Activated CD4-positive, alpha-beta T cell treated with anti-CD3 and anti-CD28 coated beads, Interleukin-2, amount 10 ng/mL, durations not matched to agents 24 days and 14 days (primary cell): ENCODE measurements around the gene KSR1. TPM values are rescaled to one million over a fixed set of nuclear protein-coding genes. Genes with fewer than 3 reads are reported as not detected.
"Not testable (repeated sequence)": the region's sequence is repeated elsewhere in the genome, so short reads cannot be mapped to it uniquely, and the experiment has no call there.

Experiments
- DNase-seq: peaks from one replicate; pipeline ENCODE4 v3.0.0; 2022
- H3K27ac Mint-ChIP-seq: one replicate; pipeline ENCODE4 v1.8.0; 2022; ENCODE audit warnings: mild to moderate bottlenecking, mixed read lengths
- H3K27me3 Mint-ChIP-seq: one replicate; pipeline ENCODE4 v1.8.0; 2022; ENCODE audit warnings: mixed read lengths
- H3K36me3 Mint-ChIP-seq: one replicate; pipeline ENCODE4 v1.8.0; 2022; ENCODE audit warnings: low read depth, mild to moderate bottlenecking, mixed read lengths
- H3K4me1 Mint-ChIP-seq: one replicate; pipeline ENCODE4 v1.8.0; 2021; ENCODE audit warnings: mixed read lengths
- H3K4me3 Mint-ChIP-seq: one replicate; pipeline ENCODE4 v1.8.0; 2022; ENCODE audit warnings: mild to moderate bottlenecking, moderate library complexity, mixed read lengths
- H3K9me3 Mint-ChIP-seq: one replicate; pipeline ENCODE4 v1.8.0; 2021; ENCODE audit warnings: mixed read lengths
- intact Hi-C: fragments of 100-400 bp; cut with micrococcal nuclease; formaldehyde crosslinking; loops from one replicate; pipeline ENCODE4 v1.15.1; 2023
- total RNA-seq: library from RNA; stranded (reverse); gene quantifications from 2 replicates; pipeline ENCODE4 v1.2.3, GENCODE V29; 2022

Gene KSR1
- total RNA-seq, result 104 TPM in 2 replicates

DNA sequence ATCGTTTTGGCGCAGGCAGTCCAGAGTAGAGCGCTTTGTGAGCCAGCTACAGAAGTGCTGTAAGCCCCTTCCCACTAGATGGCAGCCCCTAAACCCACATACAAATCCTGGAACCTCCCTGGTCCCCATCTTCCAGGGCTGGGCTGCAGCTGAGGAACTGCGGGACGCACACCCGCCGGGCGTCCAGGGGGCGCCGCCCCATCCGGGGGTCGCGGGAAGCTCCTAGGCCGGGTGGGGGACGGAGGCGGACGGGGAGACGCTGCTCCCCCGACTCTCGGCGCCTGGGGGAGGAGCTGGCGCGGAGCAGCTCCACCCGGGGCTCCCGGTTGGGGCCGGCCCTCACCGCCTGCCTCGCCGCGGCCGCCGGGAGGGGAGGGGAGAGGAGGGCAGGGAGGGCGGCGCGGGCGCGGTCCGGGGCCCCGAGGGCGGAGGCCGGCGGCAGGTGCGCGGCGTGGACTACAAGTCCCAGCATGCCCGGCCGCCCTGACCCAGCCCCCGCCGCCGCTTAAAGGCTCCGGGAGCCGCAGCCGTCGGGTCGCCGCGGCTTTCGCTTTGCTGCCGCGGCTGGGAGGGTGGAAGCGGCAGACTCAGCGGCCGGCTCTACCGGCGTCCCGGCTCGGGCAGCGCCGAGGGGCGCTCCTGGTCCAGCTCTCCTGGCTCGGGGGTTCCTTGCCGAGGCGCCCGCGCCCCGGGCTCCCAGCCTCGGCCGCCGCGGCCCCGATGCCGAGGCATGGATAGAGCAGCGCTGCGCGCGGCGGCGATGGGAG lies at the start of gene KSR1:
Gene KSR1 (plus strand): TSS at position 535 of the 767 bp plus-strand sequence. CDS start 196 bp downstream, at position 731.
- H3K27ac Mint-ChIP-seq, result peak within 1 kb of the TSS; percentile 77
- no peaks in the 10 kb centered on the region for H3K9me3 Mint-ChIP-seq
- DNase-seq, result peak; percentile 95
- H3K36me3 Mint-ChIP-seq, result peaks cover 17% of the 10 kb centered on the region
- H3K4me3 Mint-ChIP-seq, result peak within 1 kb of the TSS; percentile 98
- H3K27me3 Mint-ChIP-seq, result no peaks in the 10 kb centered on the region
- H3K4me1 Mint-ChIP-seq, result peaks cover 42% of the 10 kb centered on the region
- intact Hi-C loops, result loop anchor here (1.0 to 5.0 kb wide), 4 partner anchors 10 to 104 kb away; no protein-coding TSS in a partner anchor

DNA sequence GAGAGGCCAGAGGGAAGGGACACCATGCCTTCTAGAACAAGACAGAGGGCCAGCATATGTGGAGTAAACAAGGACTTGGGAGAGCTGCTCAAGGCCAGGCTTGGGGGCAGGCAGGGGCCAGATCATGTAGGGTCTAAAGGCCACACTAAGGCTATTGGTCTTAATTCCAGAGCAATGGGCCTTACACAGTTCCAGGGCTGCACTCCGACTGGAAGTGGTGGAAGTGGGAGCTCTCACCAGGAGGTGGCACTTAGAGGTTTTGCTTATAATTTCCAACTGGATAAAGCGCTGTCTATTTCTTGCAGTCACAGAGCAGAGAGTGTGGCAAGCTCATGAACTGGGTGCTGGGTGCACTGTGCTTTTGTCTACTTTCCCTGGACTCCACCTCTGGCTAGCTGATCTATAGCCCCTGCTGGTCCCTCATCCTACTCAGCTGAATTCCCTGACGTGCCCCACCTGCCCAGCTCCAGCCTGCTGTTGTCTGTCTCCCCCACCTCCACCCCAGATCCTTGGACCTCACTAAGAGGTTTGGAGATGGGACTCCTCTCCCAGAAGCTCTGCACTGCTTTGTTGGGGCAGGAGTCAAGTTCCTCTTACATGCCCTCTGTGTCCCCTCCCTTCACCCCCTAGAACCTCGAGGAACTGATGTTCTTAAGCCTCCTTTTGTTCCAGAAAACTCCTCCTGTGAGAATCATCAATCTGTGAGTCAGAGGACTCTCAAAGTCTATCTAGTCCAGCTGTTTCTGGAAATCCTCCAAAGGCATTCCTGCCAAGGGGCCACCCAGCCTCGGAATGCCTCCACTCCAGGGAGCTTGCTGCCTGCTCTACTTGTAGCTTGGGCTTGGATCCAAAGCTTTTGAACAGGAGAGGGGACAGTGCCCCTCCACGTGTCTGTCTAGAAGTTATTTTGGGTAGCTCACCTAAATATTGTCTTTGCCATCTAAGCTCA lies 48.1 kb upstream of the KSR1 start:
- no peak overlapping the region for H3K27ac Mint-ChIP-seq
- no peaks in the 10 kb centered on the region for H3K36me3 Mint-ChIP-seq
- no peaks in the 10 kb centered on the region for H3K4me1 Mint-ChIP-seq
- intact Hi-C loops, result no loop called here
- DNase-seq, result no peak
- peaks cover 13% of the 10 kb centered on the region for H3K27me3 Mint-ChIP-seq
- H3K4me3 Mint-ChIP-seq, result no peak overlapping the region
- no peaks in the 10 kb centered on the region for H3K9me3 Mint-ChIP-seq

DNA sequence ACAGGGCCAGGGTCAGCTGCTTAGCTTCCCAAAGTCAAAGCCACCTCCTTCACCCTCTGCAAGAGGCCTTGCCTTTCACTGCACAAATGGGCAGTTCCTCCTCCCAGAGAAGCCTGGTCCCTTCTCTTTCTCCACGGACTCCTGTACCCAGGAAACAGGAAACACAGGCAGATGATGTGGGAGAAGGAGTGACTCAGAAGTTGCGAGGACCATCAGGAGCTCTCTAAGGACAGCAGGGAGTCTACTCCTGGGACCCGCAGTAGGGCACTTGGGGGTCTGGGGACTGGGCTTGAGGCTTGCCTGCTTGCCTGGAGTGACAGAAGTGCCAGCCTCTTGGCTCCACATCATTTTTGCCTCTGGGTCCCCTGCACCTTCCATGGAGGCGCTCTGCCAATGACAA lies 47.4 kb upstream of the KSR1 start:
- H3K27me3 Mint-ChIP-seq, result peaks cover 13% of the 10 kb centered on the region
- intact Hi-C loops, result no loop called here

DNA sequence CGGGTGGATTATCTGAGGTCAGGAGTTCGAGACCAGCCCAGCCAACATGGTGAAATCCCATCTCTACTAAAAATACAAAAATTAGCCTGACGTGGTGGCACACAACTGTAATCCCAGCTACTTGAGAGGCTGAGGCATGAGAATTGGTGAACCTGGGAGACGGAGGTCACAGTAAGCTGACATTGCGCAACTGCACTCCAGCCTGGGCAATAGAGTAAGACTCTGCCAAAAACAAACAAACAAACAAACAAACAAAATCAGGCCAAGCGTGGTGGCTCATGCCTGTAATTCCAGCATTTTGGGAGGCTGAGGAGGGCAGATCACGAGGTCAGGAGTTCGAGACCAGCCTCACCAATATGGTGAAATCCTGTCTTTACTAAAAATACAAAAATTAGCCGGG lies 44.1 kb upstream of the KSR1 start:
- intact Hi-C loops, H3K4me1 Mint-ChIP-seq: not testable (repeated sequence)

More for the DNA sequence above, 47.4 kb upstream of the KSR1 start:
- DNase-seq, result no peak
- Mint-ChIP-seq H3K4me3 (no peak overlapping the region), H3K4me1 (no peaks in the 10 kb centered on the region), H3K9me3 (no peaks in the 10 kb centered on the region), H3K36me3 (no peaks in the 10 kb centered on the region), H3K27ac (no peak overlapping the region)

DNA sequence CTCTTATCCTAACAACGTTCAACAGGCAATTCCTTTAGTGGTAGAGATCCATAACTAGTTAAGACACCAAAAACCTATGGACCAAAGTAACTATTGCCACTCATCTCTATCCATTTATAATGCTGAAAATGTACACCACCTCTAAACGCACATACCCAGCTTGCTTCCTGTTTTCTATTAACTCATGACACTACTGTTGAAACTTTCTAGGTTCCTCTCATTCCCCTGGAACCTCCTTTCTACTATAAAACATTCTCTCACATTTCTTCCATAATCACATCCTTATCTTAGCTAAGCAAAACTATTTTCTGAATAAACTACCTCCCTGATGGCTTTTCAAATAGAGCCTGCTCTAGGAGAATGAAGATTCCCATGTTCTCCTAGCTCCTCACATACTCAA lies 42.9 kb upstream of the KSR1 start:
- H3K27ac Mint-ChIP-seq, result no peak overlapping the region
- H3K4me3 Mint-ChIP-seq, result no peak overlapping the region
- H3K36me3 Mint-ChIP-seq, result no peaks in the 10 kb centered on the region
- H3K4me1 Mint-ChIP-seq, result peaks cover 2% of the 10 kb centered on the region
- peaks cover 13% of the 10 kb centered on the region for H3K27me3 Mint-ChIP-seq
- intact Hi-C loops, result no loop called here
- no peaks in the 10 kb centered on the region for H3K9me3 Mint-ChIP-seq
- DNase-seq, result no peak

More for the DNA sequence above, 44.1 kb upstream of the KSR1 start:
- not testable (repeated sequence) for H3K4me3 Mint-ChIP-seq, DNase-seq, H3K9me3 Mint-ChIP-seq, H3K36me3 Mint-ChIP-seq, H3K27ac Mint-ChIP-seq
- peaks cover 15% of the 10 kb centered on the region for H3K27me3 Mint-ChIP-seq

DNA sequence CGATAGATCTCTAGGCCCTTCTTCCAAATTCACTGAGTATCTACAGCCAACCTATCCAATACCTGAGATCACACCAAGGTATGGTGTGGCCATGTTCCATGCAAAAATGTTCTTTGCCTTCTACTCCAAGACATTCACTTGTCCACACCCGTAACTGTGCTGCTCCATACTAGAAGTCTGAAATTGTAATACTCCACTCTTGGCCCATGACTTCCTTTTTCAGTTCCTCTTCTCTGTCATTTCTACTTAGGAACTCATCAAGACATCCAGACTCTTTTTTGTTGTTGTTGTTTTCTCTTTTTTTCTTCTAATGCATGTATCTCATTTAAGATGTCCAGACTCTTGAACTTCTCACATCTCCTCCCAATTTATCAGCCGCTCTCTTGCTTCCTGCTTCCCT lies 42.5 kb upstream of the KSR1 start:
- Mint-ChIP-seq H3K4me3 (no peak overlapping the region), H3K4me1 (peaks cover 2% of the 10 kb centered on the region), H3K9me3 (no peaks in the 10 kb centered on the region), H3K36me3 (no peaks in the 10 kb centered on the region), H3K27ac (no peak overlapping the region), H3K27me3 (peaks cover 13% of the 10 kb centered on the region)
- no peak for DNase-seq
- intact Hi-C loops, result no loop called here

DNA sequence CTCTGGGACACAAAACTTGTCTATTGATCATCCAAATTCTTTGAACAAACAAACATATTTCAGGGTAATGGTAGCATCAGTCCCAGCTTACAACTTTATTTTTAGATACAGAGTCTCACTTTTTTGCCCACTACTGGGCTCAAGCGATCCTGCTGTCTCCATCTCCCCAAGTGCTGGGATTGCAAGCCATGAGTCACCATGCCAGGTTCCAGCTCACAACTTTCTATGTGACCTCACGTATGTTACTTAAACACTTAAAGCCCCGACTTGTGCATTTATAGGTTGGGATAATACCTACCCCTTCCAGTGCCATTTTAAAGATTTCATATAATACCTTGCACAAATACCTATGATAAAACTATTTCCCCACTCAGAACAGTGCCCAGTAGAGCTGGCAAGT lies 42.0 kb upstream of the KSR1 start:
- no peak for DNase-seq
- no peak overlapping the region for H3K4me3 Mint-ChIP-seq
- H3K4me1 Mint-ChIP-seq, result peaks cover 2% of the 10 kb centered on the region
- no peaks in the 10 kb centered on the region for H3K9me3 Mint-ChIP-seq
- intact Hi-C loops, result no loop called here
- H3K36me3 Mint-ChIP-seq, result no peaks in the 10 kb centered on the region
- peaks cover 12% of the 10 kb centered on the region for H3K27me3 Mint-ChIP-seq
- H3K27ac Mint-ChIP-seq, result no peak overlapping the region

DNA sequence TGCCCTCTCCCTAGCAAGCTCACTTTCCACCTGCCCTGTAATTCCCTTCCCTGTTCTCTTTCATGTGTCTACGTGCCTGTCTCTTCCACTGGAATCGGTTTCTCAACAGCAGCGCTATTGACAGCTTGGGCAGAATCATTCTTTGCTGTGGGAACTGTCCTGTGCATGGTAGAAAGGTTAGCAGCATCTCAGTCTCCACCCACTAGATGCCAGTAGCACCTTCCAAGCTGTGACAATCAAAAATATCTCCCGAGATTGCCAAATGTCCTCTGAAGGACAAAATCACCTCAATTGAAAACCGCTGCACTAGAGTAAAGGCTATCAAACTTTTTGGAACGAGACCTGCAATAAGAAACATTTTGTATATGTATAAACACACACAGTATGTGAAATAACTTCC lies 41.6 kb upstream of the KSR1 start:
- no peak for DNase-seq
- Mint-ChIP-seq H3K4me1 (peaks cover 2% of the 10 kb centered on the region), H3K9me3 (no peaks in the 10 kb centered on the region), H3K4me3 (no peak overlapping the region), H3K27me3 (peaks cover 9% of the 10 kb centered on the region), H3K36me3 (no peaks in the 10 kb centered on the region), H3K27ac (no peak overlapping the region)
- intact Hi-C loops, result no loop called here

DNA sequence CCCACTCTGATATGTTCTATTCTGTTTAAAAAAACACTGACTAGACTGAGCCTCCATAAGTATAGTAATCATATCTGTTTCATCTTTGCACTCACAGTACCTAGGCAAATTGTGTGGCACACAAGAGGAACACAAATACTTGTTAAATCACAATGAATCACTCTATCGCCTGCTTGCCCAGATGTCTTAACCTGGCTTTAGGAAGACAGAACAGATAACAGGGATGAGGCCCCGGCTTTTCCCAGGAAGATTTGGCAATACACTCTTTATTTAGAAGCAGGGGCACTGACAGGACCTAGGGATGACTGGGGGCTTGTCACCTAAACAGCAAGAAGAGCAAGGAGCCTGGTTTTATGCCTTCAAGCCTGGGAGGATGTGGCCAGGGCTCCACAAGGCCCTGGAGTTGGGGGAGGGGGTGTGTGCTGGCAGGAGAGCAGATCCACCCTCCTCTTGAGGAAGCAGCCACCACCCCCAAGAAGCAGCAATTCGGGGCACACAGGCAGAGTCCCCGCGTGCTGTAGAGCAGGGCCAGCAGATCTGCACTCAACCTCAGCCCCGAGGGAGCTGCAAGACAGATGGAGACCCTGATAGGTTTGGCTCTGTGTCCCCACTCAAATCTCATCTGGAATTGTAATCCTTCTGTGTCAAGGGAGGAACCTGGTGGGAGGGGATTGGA lies 41.0 kb upstream of the KSR1 start:
- Mint-ChIP-seq H3K4me3 (no peak overlapping the region), H3K36me3 (no peaks in the 10 kb centered on the region), H3K4me1 (peaks cover 2% of the 10 kb centered on the region), H3K27me3 (peaks cover 7% of the 10 kb centered on the region), H3K9me3 (no peaks in the 10 kb centered on the region), H3K27ac (no peak overlapping the region)
- DNase-seq, result no peak
- intact Hi-C loops, result no loop called here

DNA sequence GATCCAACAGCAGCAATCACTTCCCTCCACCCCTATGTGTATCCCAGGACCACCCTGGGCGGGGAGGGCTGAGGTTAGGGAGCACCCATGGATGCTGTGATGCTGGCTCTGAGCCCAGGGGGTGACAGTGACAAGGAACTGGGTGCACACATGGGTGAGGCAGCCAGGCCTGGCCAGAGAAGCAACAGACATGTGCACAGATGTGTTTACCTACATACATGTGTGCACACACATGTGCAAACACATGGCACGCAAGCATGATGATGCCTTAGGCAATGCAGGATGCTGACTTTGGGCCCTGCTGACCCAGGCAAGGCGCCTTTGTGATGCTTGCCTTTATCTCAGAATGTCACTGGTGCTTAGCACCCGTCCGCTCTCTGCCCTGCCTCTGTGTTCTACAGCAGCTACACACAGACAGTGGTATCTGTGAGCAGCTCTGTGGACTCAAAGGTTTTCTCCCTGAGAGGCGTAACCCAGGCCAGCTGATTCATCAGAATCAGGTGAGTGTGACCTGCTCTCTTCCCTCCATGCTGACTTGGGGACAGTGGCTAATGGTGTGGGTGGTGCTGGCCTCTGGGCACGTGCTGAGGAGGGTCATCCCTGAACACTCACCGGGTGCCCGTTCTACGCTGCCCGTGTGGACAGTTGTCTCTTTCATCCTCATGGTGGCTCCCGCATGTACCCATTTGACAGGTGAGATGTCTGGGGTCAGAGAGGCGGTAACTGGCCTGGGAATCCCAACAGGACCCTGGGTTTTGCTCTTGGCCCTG lies 38.5 kb upstream of the KSR1 start:
- no peak overlapping the region for H3K27ac Mint-ChIP-seq
- no peak overlapping the region for H3K4me3 Mint-ChIP-seq
- intact Hi-C loops, result no loop called here
- H3K36me3 Mint-ChIP-seq, result no peaks in the 10 kb centered on the region
- peaks cover 2% of the 10 kb centered on the region for H3K4me1 Mint-ChIP-seq
- peaks cover 2% of the 10 kb centered on the region for H3K27me3 Mint-ChIP-seq
- no peaks in the 10 kb centered on the region for H3K9me3 Mint-ChIP-seq
- no peak for DNase-seq

DNA sequence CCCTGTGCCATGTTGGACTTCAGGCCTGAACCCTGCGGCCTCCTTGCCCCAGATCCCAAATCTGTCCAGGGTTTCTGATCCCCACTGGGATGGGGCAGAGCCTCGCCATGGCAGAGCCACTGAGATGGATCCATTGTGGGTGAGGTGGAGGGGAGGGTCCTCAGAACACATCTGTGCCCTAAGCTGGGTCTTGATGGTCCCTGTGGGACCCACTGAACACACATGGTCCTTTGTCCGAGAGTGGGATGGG lies 38.0 kb upstream of the KSR1 start:
- H3K36me3 Mint-ChIP-seq, result no peaks in the 10 kb centered on the region
- intact Hi-C loops, result no loop called here
- no peak overlapping the region for H3K27ac Mint-ChIP-seq
- H3K9me3 Mint-ChIP-seq, result no peaks in the 10 kb centered on the region
- H3K4me3 Mint-ChIP-seq, result no peak overlapping the region
- H3K4me1 Mint-ChIP-seq, result peaks cover 2% of the 10 kb centered on the region
- peaks cover 2% of the 10 kb centered on the region for H3K27me3 Mint-ChIP-seq
- no peak for DNase-seq

DNA sequence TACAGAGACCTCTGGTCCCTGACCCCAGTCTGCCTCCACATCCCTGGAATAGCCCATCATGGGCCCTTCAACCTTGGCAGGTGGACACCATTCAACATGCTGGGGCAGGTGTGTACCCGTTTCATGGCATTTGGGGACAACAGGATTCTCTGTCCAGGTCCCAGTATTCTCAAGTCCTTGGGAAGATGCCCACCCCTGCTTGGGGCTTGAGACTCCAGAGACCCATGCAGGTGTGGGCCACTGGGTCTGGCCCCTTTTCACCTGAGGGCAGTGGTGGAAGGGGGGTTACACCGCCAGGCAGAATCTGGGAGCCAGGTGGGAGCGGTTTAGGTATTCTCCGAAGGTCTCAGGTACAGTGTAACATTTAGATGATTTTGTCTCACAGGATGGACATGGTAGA lies 37.1 kb upstream of the KSR1 start:
- Mint-ChIP-seq H3K9me3 (no peaks in the 10 kb centered on the region), H3K36me3 (no peaks in the 10 kb centered on the region), H3K27ac (no peak overlapping the region), H3K4me3 (no peak overlapping the region), H3K4me1 (peaks cover 4% of the 10 kb centered on the region), H3K27me3 (peaks cover 5% of the 10 kb centered on the region)
- intact Hi-C loops, result no loop called here
- no peak for DNase-seq

DNA sequence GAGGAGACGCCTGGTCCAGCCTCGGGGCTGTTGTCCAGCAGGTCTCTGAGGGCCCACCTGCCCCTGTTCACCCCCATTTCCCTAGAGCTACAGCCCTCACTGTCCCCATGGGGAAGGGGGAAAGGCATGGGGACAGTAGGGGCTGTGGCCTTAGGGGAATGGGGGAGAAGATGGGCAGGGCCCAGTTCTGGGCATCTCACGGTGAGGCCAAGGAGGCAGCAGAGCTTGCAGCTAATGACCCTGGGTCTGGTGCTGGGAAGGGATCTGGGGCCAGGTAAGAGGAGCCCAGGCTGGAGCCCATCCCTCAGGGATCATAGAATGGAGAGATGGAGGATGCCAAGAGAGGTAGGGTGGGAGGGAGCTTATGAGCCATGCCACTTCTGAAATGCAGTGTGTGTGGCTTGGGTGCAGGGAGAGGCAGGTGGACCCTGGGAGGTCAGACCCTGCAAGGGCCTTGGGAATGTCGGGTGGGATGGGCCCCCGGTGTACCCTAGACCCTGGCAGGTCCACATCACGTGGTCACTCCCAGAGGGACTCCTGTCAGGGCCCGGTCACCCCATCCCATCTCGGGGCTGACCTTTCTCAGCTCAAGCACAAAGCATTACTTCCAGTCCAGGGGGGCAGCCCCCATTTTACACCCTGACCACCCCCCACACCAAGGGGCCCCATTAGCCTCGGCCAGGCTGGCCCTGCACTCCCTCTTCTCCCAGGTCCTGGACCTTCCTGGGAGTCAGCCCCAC lies 35.9 kb upstream of the KSR1 start:
- Mint-ChIP-seq H3K4me1 (peaks cover 4% of the 10 kb centered on the region), H3K9me3 (no peaks in the 10 kb centered on the region), H3K27ac (no peak overlapping the region), H3K27me3 (peaks cover 5% of the 10 kb centered on the region), H3K4me3 (no peak overlapping the region), H3K36me3 (no peaks in the 10 kb centered on the region)
- intact Hi-C loops, result no loop called here
- DNase-seq, result no peak
